GM12864 (cell line): ENCODE results near the gene KLRC1.
"Not testable (repeated sequence)": the region's sequence is repeated elsewhere in the genome, so short reads cannot be mapped to it uniquely, and the experiment has no call there.

ENCODE experiments used
- DNase-seq: peaks from one replicate; pipeline ENCODE4 v3.0.0-alpha.2; 2011; ENCODE audit warnings: low read depth
- H3K4me3 ChIP-seq: 2 replicates; pipeline ENCODE4 v1.5.1; 2011; ENCODE audit warnings: mild to moderate bottlenecking, low read depth, low read length, control low read depth
- CTCF ChIP-seq: IDR thresholded peaks from 2 replicates; pipeline ENCODE4 v1.5.1; 2011; ENCODE audit warnings: low read depth, mild to moderate bottlenecking, moderate library complexity, low read length, control low read depth, inconsistent platforms; ENCODE audit errors: missing control alignments

The KLRC1 gene

GRCh38 chr12:10466311-10466710 lies 13.1 kb upstream of the KLRC1 start:
- no peak overlapping the region for H3K4me3 ChIP-seq
- no peak for DNase-seq
- TF ChIP-seq CTCF, result no peak

GRCh38 chr12:10457760-10458159 lies 4.6 kb upstream of the KLRC1 start:
- no peak for DNase-seq
- no peak overlapping the region for H3K4me3 ChIP-seq
- TF ChIP-seq CTCF, result no peak

GRCh38 chr12:10456856-10457255 lies 3.7 kb upstream of the KLRC1 start:
- TF ChIP-seq CTCF, result no peak

GRCh38 chr12:10455766-10456165 lies 2.6 kb upstream of the KLRC1 start:
- no peak for TF ChIP-seq CTCF
- no peak for DNase-seq
- no peak overlapping the region for H3K4me3 ChIP-seq

More at GRCh38 chr12:10456856-10457255, 3.7 kb upstream of the KLRC1 start:
- H3K4me3 ChIP-seq, result no peak overlapping the region
- no peak for DNase-seq

- TF ChIP-seq CTCF, result no peak
- H3K4me3 ChIP-seq, result no peak overlapping the region
- no peak for DNase-seq
Observed at GRCh38 chr12:10454531-10454930, 1.4 kb upstream of the KLRC1 start.

- no peak for DNase-seq
- TF ChIP-seq CTCF, result no peak
- H3K4me3 ChIP-seq, result no peak overlapping the region
Observed at GRCh38 chr12:10448236-10448635, 4.9 kb downstream of the KLRC1 start.

- DNase-seq, H3K4me3 ChIP-seq: not testable (repeated sequence)
Observed at GRCh38 chr12:10446052-10446451, 7.1 kb downstream of the KLRC1 start.

GRCh38 chr12:10441144-10441543 lies 12.0 kb downstream of the KLRC1 start:
- not testable (repeated sequence) for H3K4me3 ChIP-seq, DNase-seq

GRCh38 chr12:10439608-10440274 lies 13.4 kb downstream of the KLRC1 start:
- DNase-seq, H3K4me3 ChIP-seq: not testable (repeated sequence)

GRCh38 chr12:10437601-10438000 lies 15.6 kb downstream of the KLRC1 start:
- DNase-seq, H3K4me3 ChIP-seq: not testable (repeated sequence)

- H3K4me3 ChIP-seq, DNase-seq: not testable (repeated sequence)
Observed at GRCh38 chr12:10435816-10436215, 17.4 kb downstream of the KLRC1 start, which contains the start of gene KLRC2. Gene KLRC2 (minus strand): TSS chr12:10436010. CDS start chr12:10435986, 24 bp downstream.

- DNase-seq, H3K4me3 ChIP-seq: not testable (repeated sequence)
Observed at GRCh38 chr12:10430623-10431022, 22.6 kb downstream of the KLRC1 start.
